ENCODE measurements around the gene SPEG. TPM values are rescaled to one million over a fixed set of nuclear protein-coding genes. Genes with fewer than 3 reads are reported as not detected.
A peak's percentile ranks its signal among the peaks of the same experiment; 100 is the strongest.

Gene SPEG
- polyA plus RNA-seq, 3 donors, result not detected

GRCh38 chr2:219522111-219523030, 87.7 kb downstream of the SPEG start:
- no peak overlapping the region for H2AFZ ChIP-seq (ENCODE audit: insufficient read depth, low read depth, low read length, poor library complexity, severe bottlenecking)
- peaks cover 0 to 7% (median 2%) of the 10 kb centered on the region in 7 donors for H3K9me3 Mint-ChIP-seq
- WGBS (ENCODE audit: insufficient coverage), result 2% methylated on average over 51 of the region's 70 CpGs
- no peak overlapping the region for H3K27ac ChIP-seq (ENCODE audit: low read depth in 1 of 2, low read length in 2 of 2)
- no peaks in the 10 kb centered on the region for H4K20me1 ChIP-seq (ENCODE audit: insufficient read depth, low read length)
- peaks cover 40 to 78% of the 10 kb centered on the region in 2 donors for H3K27me3 ChIP-seq (ENCODE audit: control insufficient read depth in 2 of 2, insufficient read depth in 2 of 2, low read length in 2 of 2)
- peak overlapping the region in 1 of 2 donors; percentile 76 for H3K4me3 Mint-ChIP-seq
- no peaks in the 10 kb centered on the region for H3K4me1 ChIP-seq (ENCODE audit: control insufficient read depth in 1 of 2, insufficient read depth in 2 of 2, low read length in 2 of 2)
- TF ChIP-seq, protein P1, sequence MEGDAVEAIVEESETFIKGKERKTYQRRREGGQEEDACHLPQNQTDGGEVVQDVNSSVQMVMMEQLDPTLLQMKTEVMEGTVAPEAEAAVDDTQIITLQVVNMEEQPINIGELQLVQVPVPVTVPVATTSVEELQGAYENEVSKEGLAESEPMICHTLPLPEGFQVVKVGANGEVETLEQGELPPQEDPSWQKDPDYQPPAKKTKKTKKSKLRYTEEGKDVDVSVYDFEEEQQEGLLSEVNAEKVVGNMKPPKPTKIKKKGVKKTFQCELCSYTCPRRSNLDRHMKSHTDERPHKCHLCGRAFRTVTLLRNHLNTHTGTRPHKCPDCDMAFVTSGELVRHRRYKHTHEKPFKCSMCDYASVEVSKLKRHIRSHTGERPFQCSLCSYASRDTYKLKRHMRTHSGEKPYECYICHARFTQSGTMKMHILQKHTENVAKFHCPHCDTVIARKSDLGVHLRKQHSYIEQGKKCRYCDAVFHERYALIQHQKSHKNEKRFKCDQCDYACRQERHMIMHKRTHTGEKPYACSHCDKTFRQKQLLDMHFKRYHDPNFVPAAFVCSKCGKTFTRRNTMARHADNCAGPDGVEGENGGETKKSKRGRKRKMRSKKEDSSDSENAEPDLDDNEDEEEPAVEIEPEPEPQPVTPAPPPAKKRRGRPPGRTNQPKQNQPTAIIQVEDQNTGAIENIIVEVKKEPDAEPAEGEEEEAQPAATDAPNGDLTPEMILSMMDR (IDR thresholded peaks at IDR 0.05), result no peak
- no peaks in the 10 kb centered on the region for H3K79me2 ChIP-seq (ENCODE audit: insufficient read depth, low read length)
- intact Hi-C loops (cut with micrococcal nuclease), result no loop called here
- no peak for DNase-seq
- H3K27me3 Mint-ChIP-seq (ENCODE audit: low read depth in 3 of 3), result peaks cover 65 to 88% (median 73%) of the 10 kb centered on the region in 3 donors
- no peak overlapping the region for H3K9ac ChIP-seq (ENCODE audit: insufficient read depth, low read length, poor library complexity, severe bottlenecking)
- no peaks in the 10 kb centered on the region for H3K36me3 ChIP-seq (replicated peaks in 1 of 2; ENCODE audit: control insufficient read depth in 1 of 2, insufficient read depth in 2 of 2, low read length in 2 of 2)
- H3K4me2 ChIP-seq (replicated peaks; ENCODE audit: extremely low read depth, low read length, poor library complexity, severe bottlenecking), result no peak overlapping the region
- H3K4me1 Mint-ChIP-seq, result peaks cover 2% of the 10 kb centered on the region
- H3K9me3 ChIP-seq (replicated peaks in 1 of 2; ENCODE audit: control insufficient read depth in 1 of 2, insufficient read depth in 1 of 2, low read length in 2 of 2), result peaks cover 0 to 14% of the 10 kb centered on the region in 2 donors
- H3K27ac Mint-ChIP-seq, result no peak overlapping the region
- no peak overlapping the region for H3K4me3 ChIP-seq (replicated peaks in 1 of 3; ENCODE audit: low read depth in 2 of 3, low read length in 3 of 3)
- peaks cover 0 to 6% of the 10 kb centered on the region in 2 donors for H3K36me3 Mint-ChIP-seq

DNA sequence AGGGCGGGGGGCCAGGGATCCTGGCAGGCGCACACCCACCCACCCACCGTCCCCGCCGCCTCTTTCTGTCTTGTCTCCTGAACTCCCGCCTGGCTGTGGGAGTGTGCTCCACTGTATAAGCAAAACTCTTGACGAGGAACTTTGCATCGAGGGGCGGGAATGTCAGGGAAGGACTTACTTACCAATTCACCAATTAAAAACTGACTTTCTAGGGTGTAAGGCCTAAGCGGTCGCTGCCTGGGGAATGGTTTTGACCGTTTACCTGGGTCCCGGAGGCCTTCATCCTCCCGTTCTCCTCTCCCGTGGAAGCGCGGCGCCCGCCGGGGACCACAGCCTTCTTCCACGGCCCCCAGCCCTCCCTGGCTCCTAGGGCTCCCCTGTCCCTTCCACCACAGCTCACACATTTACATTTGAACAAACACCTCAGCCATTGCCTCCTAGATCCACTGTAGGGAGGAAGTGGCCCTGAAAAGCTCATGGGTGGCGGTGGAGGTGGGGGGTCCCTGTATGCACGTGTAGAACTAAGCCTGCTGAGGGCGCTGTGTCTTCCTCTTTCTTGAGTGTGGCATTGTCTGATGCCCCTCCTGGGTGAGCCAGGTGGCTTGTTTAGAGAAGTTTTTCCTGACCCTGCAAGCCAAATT, 88.5 kb downstream of the SPEG start:
- intact Hi-C loops (cut with micrococcal nuclease), result no loop called here
- no peaks in the 10 kb centered on the region for H3K4me1 ChIP-seq (ENCODE audit: control insufficient read depth in 1 of 2, insufficient read depth in 2 of 2, low read length in 2 of 2)
- WGBS (ENCODE audit: insufficient coverage), result 12% methylated on average over 9 of the region's 24 CpGs
- no peak overlapping the region for H3K4me2 ChIP-seq (replicated peaks; ENCODE audit: extremely low read depth, low read length, poor library complexity, severe bottlenecking)
- H3K4me3 ChIP-seq (replicated peaks in 1 of 3; ENCODE audit: low read depth in 2 of 3, low read length in 3 of 3), result no peak overlapping the region
- H3K27ac ChIP-seq (ENCODE audit: low read depth in 1 of 2, low read length in 2 of 2), result no peak overlapping the region
- no peak overlapping the region for H2AFZ ChIP-seq (ENCODE audit: insufficient read depth, low read depth, low read length, poor library complexity, severe bottlenecking)
- peaks cover 43 to 76% of the 10 kb centered on the region in 2 donors for H3K27me3 ChIP-seq (ENCODE audit: control insufficient read depth in 2 of 2, insufficient read depth in 2 of 2, low read length in 2 of 2)
- Mint-ChIP-seq H3K4me1 (peaks cover 2% of the 10 kb centered on the region), H3K27ac (no peak overlapping the region), H3K36me3 (peaks cover 0 to 6% of the 10 kb centered on the region in 2 donors), H3K27me3 (ENCODE audit: low read depth in 3 of 3) (peaks cover 63 to 87% (median 78%) of the 10 kb centered on the region in 3 donors), H3K9me3 (peaks cover 0 to 7% (median 2%) of the 10 kb centered on the region in 7 donors), H3K4me3 (peak overlapping the region in 1 of 2 donors; percentile 82)
- no peak for DNase-seq
- no peak overlapping the region for H3K9ac ChIP-seq (ENCODE audit: insufficient read depth, low read length, poor library complexity, severe bottlenecking)
- H4K20me1 ChIP-seq (ENCODE audit: insufficient read depth, low read length), result no peaks in the 10 kb centered on the region
- peaks cover 0 to 14% of the 10 kb centered on the region in 2 donors for H3K9me3 ChIP-seq (replicated peaks in 1 of 2; ENCODE audit: control insufficient read depth in 1 of 2, insufficient read depth in 1 of 2, low read length in 2 of 2)
- TF ChIP-seq, protein P1 (IDR thresholded peaks at IDR 0.05), result no peak
- H3K79me2 ChIP-seq (ENCODE audit: insufficient read depth, low read length), result no peaks in the 10 kb centered on the region
- no peaks in the 10 kb centered on the region for H3K36me3 ChIP-seq (replicated peaks in 1 of 2; ENCODE audit: control insufficient read depth in 1 of 2, insufficient read depth in 2 of 2, low read length in 2 of 2)
